Panc1 (cell line): Measurements from ENCODE around the gene SLC9A4.

Source experiments
- CTCF ChIP-seq: fragments of 450-650 bp; IDR thresholded peaks from 2 replicates; pipeline ENCODE4 v1.5.1; 2017; ENCODE audit warnings: mild to moderate bottlenecking
- SIN3A ChIP-seq: IDR thresholded peaks from 2 replicates; pipeline ENCODE4 v1.6.1; 2012; ENCODE audit warnings: low read depth, mild to moderate bottlenecking, low read length, moderate library complexity, borderline replicate concordance; ENCODE audit not compliant: insufficient read depth

DNA sequence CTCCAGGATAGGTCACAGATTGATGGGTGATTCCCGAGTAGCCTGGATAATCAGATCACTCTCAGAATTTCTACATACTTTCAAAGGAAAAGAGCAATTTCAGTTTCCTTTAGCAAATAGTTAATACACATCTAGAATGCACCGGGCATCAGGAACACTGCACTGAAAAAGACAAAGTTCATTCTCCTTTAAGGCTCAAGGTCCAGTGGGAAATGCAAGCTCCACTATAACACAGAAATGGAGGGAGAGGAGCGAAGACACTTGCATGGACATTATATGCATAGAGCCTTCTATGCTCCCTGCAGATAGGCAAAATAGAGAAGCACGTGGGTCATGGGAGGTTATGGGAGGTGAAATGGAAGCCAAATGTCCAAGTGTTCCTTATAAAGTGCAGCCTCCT, 49.1 kb downstream of the SLC9A4 start:
- TF ChIP-seq CTCF (no peak), SIN3A (no peak)
